GM19324 (cell line): ENCODE results near the gene UBE2L5.

ENCODE experiments used
- ATAC-seq: cut with Tn5 transposase; IDR thresholded peaks from one replicate; pipeline ENCODE4 v1.9.1; 2021; ENCODE audit warnings: mild to moderate bottlenecking, moderate library complexity; ENCODE audit not compliant: unreplicated experiment, low FRiP score

The UBE2L5 gene

DNA sequence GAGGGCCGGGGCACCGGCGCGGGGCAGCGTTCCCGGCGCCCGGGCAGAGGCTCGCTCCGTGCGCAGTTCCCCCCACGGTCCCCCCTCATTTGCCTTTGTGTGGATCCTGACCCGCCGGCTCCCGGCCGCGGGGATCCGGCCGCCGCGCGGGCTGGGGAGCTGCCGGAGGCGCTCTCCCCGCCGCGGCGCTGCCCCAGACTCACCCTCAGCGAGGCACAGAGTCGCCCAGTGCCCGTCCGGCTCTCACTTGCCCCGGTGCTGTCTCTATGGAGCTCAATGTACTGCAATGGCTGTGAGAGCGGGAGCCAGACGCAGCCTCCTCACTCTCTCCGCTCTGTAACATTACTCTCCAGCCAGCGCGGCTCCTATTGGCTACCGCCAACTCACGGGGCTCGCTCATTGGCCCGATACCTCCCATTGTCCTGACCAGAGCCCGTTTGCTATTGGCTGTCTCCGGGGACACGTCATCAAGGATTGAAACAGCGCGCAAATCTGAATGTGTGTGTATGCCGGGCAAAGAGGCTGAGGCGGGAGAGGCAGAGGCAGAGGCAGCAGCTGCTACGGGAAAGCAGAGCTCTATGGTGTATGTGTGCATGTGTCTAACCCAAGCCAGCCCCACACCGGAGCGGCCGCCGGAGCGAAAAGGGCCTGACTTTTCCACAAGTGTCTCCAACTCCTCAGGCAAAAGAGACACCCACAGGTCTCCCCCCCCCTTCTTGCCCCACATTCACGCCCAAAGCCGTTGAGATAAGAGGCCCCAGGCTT lies 43.5 kb downstream of the UBE2L5 start, which contains the start of gene HMGB1:
HMGB1 (minus strand) TSS at position 344 of the 765 bp plus-strand sequence. CDS start 2,256 bp downstream, outside the sequence.
- ATAC-seq = peak; percentile 83

DNA sequence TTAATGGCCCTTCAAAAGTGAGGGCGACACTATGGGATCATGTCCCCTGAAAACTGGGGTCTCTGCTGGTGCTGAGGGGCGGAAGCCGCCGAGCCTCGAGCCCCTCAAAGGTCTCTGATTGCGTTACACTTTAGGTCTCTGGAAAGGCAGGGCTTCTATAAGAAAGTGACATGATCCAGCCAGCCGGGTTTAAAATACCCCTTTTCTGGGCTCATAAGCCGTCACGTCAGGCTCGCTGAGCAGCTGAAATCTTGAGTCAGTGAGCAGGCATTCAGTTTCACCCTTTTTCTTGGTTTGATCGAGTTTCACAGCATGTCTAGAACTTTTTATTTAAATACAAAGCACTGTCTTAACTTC lies 44.0 kb downstream of the UBE2L5 start:
- ATAC-seq = no peak

GRCh38 chr13:30466841-30467252 lies 44.6 kb downstream of the UBE2L5 start:
- no peak for ATAC-seq

- no peak for ATAC-seq
These were observed 51.4 kb downstream of the UBE2L5 start for GRCh38 chr13:30473675-30474074.

- ATAC-seq = peak; percentile 80
These were observed 55.3 kb downstream of the UBE2L5 start for GRCh38 chr13:30477346-30478195.
